ENCODE results near the gene NEURL1.

The NEURL1 gene

GRCh38 chr10:103562383-103562782 is 68.9 kb downstream of the NEURL1 start:
- DNase-seq (ENCODE audit: low read depth, low spot score), result no peak

- DNase-seq (ENCODE audit: low read depth, low spot score), result no peak
Observed at GRCh38 chr10:103563231-103564115, 70.0 kb downstream of the NEURL1 start.

- DNase-seq (ENCODE audit: low read depth, low spot score), result no peak
Observed at GRCh38 chr10:103564116-103564501, 70.6 kb downstream of the NEURL1 start.

GRCh38 chr10:103564776-103565520 is 71.4 kb downstream of the NEURL1 start:
- no peak for DNase-seq (ENCODE audit: low read depth, low spot score)

GRCh38 chr10:103566536-103566935 is 73.0 kb downstream of the NEURL1 start:
- DNase-seq (ENCODE audit: low read depth, low spot score), result no peak

- no peak for DNase-seq (ENCODE audit: low read depth, low spot score)
Observed at GRCh38 chr10:103568505-103568904, 75.0 kb downstream of the NEURL1 start.

GRCh38 chr10:103569896-103570295 is 76.4 kb downstream of the NEURL1 start:
- DNase-seq (ENCODE audit: low read depth, low spot score), result no peak

GRCh38 chr10:103570844-103571655 is 77.5 kb downstream of the NEURL1 start:
- DNase-seq (ENCODE audit: low read depth, low spot score), result no peak

GRCh38 chr10:103571656-103571975 is 78.1 kb downstream of the NEURL1 start:
- no peak for DNase-seq (ENCODE audit: low read depth, low spot score)

GRCh38 chr10:103572347-103573204 is 79.1 kb downstream of the NEURL1 start:
- no peak for DNase-seq (ENCODE audit: low read depth, low spot score)

GRCh38 chr10:103573205-103573487 is 79.6 kb downstream of the NEURL1 start:
- no peak for DNase-seq (ENCODE audit: low read depth, low spot score)

GRCh38 chr10:103574097-103575061 is 80.9 kb downstream of the NEURL1 start:
- DNase-seq (ENCODE audit: low read depth, low spot score), result no peak

- no peak for DNase-seq (ENCODE audit: low read depth, low spot score)
Observed at GRCh38 chr10:103575416-103576075, 82.0 kb downstream of the NEURL1 start.

- DNase-seq (ENCODE audit: low read depth, low spot score), result no peak
Observed at GRCh38 chr10:103576076-103576471, 82.6 kb downstream of the NEURL1 start.

GRCh38 chr10:103576862-103577261 is 83.4 kb downstream of the NEURL1 start:
- no peak for DNase-seq (ENCODE audit: low read depth, low spot score)

- DNase-seq (ENCODE audit: low read depth, low spot score), result no peak
Observed at GRCh38 chr10:103578782-103579382, 85.4 kb downstream of the NEURL1 start.

GRCh38 chr10:103580011-103580410 is 86.5 kb downstream of the NEURL1 start:
- no peak for DNase-seq (ENCODE audit: low read depth, low spot score)

GRCh38 chr10:103580430-103580829 is 86.9 kb downstream of the NEURL1 start:
- no peak for DNase-seq (ENCODE audit: low read depth, low spot score)

GRCh38 chr10:103581499-103581898 is 88.0 kb downstream of the NEURL1 start:
- no peak for DNase-seq (ENCODE audit: low read depth, low spot score)
